Vagina (tissue), 2 donors: ENCODE measurements around the gene SMG7. TPM values are rescaled to one million over a fixed set of nuclear protein-coding genes. Genes with fewer than 3 reads are reported as not detected.
"Not testable (repeated sequence)": the region's sequence is repeated elsewhere in the genome, so short reads cannot be mapped to it uniquely, and the experiment has no call there.

Experiments
- DNase-seq, 2 donors: peaks; one replicate each; pipeline ENCODE4 v3.0.0-alpha.2; 2017; ENCODE audit errors: extremely low spot score in 2 of 2
- H3K27ac ChIP-seq: fragments of 200-600 bp; sonication (generic); one replicate; pipeline ENCODE4 v1.5.1; 2019
- H3K27me3 ChIP-seq: fragments of 200-600 bp; sonication (generic); one replicate; pipeline ENCODE4 v1.5.1; 2019
- H3K36me3 ChIP-seq, 2 donors: fragments of 200-600 bp; sonication (generic); one replicate each; pipeline ENCODE4 v1.5.1; 2017 to 2019
- H3K4me1 ChIP-seq: fragments of 200-600 bp; sonication (generic); one replicate; pipeline ENCODE4 v1.5.1; 2019
- H3K4me3 ChIP-seq, 2 donors: fragments of 200-600 bp; sonication (generic); 1 replicate in 1 of 2; 2 replicates in 1 of 2; pipeline ENCODE4 v1.5.1; 2016 to 2019
- H3K9me3 ChIP-seq: fragments of 200-600 bp; sonication (generic); one replicate; pipeline ENCODE4 v1.5.1; 2019
- CTCF ChIP-seq, 3 experiments: fragments of 450-650 bp in 2 of 3; fragments of 200-600 bp in 1 of 3; sonication (generic) in 1 of 3; IDR thresholded peaks; one replicate each; pipeline ENCODE4 v1.5.1; 2017 to 2019; ENCODE audit warnings: antibody characterized with exemption in 3 of 3, mild to moderate bottlenecking in 2 of 3, moderate library complexity in 2 of 3
- POLR2A ChIP-seq, 2 donors: fragments of 450-650 bp; IDR thresholded peaks; one replicate each; pipeline ENCODE4 v1.6.1; 2017; ENCODE audit warnings: antibody characterized with exemption in 2 of 2, mild to moderate bottlenecking in 2 of 2, moderate library complexity in 2 of 2
- POLR2AphosphoS5 ChIP-seq, 2 donors: sonication (generic); formaldehyde crosslinking; IDR thresholded peaks; one replicate each; pipeline ENCODE4 v1.9.0; 2017; ENCODE audit warnings: antibody characterized with exemption in 2 of 2, mild to moderate bottlenecking in 2 of 2, low read depth in 1 of 2; ENCODE audit not compliant: insufficient read depth in 1 of 2
- intact Hi-C: fragments of 100-400 bp; cut with DNase I; formaldehyde crosslinking; loops from one replicate; pipeline ENCODE4 v1.15.1; 2023
- total RNA-seq: library from RNA; depleted of rRNA; stranded (reverse); fragments of >200 nt; gene quantifications from one replicate; pipeline ENCODE4 v1.2.3, GENCODE V29; 2016

The SMG7 gene
- 48.9 TPM for total RNA-seq

GRCh38 chr1:183472488-183473216 lies at the start of gene SMG7:
SMG7 (plus strand) TSS chr1:183472499; CDS start chr1:183472621, 122 bp downstream.
- Histone ChIP-seq H3K27me3 (no peaks in the 10 kb centered on the region), H3K4me1 (peaks cover 43% of the 10 kb centered on the region), H3K36me3 (no peaks in the 10 kb centered on the region), H3K4me3 (peak within 1 kb of the TSS; percentile 91 to 95), H3K27ac (peak within 1 kb of the TSS; percentile 91), H3K9me3 (no peaks in the 10 kb centered on the region)
- intact Hi-C loops, result loop anchor here (10.0 kb wide), 1 partner anchor 62 kb away; no protein-coding TSS in a partner anchor
- TF ChIP-seq POLR2A (IDR thresholded peaks at IDR 0.05), result no peak
- no peak for TF ChIP-seq POLR2AphosphoS5 (IDR thresholded peaks at IDR 0.05; ENCODE audit: insufficient read depth in 1 of 2, low read depth in 1 of 2)
- TF ChIP-seq CTCF (IDR thresholded peaks at IDR 0.05), result no peak
- peak in 1 of 2 donors; percentile 91 for DNase-seq

DNA sequence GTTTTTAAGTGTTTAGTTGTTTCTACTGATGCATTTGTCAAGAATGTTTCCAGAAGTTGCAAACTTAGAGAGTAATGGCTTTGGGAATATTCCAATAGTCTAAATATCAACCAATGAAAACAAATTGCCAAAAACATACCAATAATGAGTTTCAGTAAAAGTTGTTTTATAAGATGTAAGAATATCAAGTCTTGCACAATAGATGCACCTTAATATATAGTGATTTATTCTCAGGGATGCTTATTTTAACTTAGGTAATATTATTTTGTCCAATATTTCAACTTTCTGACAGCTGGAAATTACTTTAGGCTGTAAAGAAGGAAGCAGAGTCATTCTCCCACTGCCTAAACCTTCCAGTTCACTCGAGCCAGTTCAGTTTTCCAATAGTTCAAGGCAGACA lies 48.8 kb upstream of the SMG7 start:
- H3K9me3 ChIP-seq, result no peaks in the 10 kb centered on the region
- H3K4me1 ChIP-seq, result no peaks in the 10 kb centered on the region
- H3K27me3 ChIP-seq, result no peaks in the 10 kb centered on the region
- H3K4me3 ChIP-seq, result no peak overlapping the region
- intact Hi-C loops, result no loop called here
- DNase-seq, result no peak
- no peaks in the 10 kb centered on the region for H3K36me3 ChIP-seq
- TF ChIP-seq CTCF (IDR thresholded peaks at IDR 0.05), result no peak
- no peak for TF ChIP-seq POLR2A (IDR thresholded peaks at IDR 0.05)
- TF ChIP-seq POLR2AphosphoS5 (IDR thresholded peaks at IDR 0.05; ENCODE audit: insufficient read depth in 1 of 2, low read depth in 1 of 2), result no peak
- no peak overlapping the region for H3K27ac ChIP-seq

DNA sequence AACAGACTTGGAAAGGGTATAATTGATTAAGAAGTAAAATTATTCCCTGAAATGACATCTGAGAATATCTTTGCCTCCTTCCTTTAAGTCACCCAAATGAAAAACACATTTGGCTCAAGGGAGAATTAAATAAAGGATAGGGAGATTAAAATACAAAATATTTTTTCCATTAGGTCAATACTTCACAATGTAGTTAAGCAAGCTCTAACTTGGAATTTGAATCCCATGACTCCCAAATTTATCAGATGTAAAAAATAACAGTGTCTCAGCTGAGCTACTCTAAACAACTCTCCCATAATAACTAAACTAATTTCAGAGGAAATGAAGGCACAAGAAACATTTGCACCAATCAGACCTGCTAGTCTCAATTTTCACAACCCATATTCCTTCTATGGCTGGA lies 47.6 kb upstream of the SMG7 start:
- intact Hi-C loops, result no loop called here
- no peak for DNase-seq
- H3K36me3 ChIP-seq, result no peaks in the 10 kb centered on the region
- H3K27me3 ChIP-seq, result no peaks in the 10 kb centered on the region
- TF ChIP-seq CTCF (IDR thresholded peaks at IDR 0.05) (no peak), POLR2AphosphoS5 (IDR thresholded peaks at IDR 0.05; ENCODE audit: insufficient read depth in 1 of 2, low read depth in 1 of 2) (no peak), POLR2A (IDR thresholded peaks at IDR 0.05) (no peak)
- no peaks in the 10 kb centered on the region for H3K9me3 ChIP-seq
- H3K4me1 ChIP-seq, result no peaks in the 10 kb centered on the region
- no peak overlapping the region for H3K4me3 ChIP-seq
- no peak overlapping the region for H3K27ac ChIP-seq

DNA sequence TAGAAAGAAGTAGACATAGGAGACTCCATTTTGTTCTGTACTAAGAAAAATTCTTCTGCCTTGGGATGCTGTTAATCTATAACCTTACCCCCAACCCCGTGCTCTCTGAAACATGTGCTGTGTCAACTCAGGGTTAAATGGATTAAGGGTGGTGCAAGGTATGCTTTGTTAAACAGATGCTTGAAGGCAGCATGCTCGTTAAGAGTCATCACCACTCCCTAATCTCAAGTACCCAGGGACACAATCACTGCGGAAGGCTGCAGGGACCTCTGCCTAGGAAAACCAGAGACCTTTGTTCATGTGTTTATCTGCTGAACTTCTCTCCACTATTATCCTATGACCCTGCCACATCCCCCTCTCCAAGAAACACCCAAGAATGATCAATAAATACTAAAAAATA lies 44.7 kb upstream of the SMG7 start:
- DNase-seq, result not testable (repeated sequence)

GRCh38 chr1:183431840-183432547 lies 40.3 kb upstream of the SMG7 start:
- H3K4me1 ChIP-seq, result no peaks in the 10 kb centered on the region
- H3K27ac ChIP-seq, result no peak overlapping the region
- DNase-seq, result no peak
- no peaks in the 10 kb centered on the region for H3K9me3 ChIP-seq
- H3K4me3 ChIP-seq, result no peak overlapping the region
- no peaks in the 10 kb centered on the region for H3K27me3 ChIP-seq
- TF ChIP-seq CTCF (IDR thresholded peaks at IDR 0.05) (no peak), POLR2AphosphoS5 (IDR thresholded peaks at IDR 0.05; ENCODE audit: insufficient read depth in 1 of 2, low read depth in 1 of 2) (no peak), POLR2A (IDR thresholded peaks at IDR 0.05) (no peak)
- intact Hi-C loops, result no loop called here
- H3K36me3 ChIP-seq, result no peaks in the 10 kb centered on the region

More for the DNA sequence above, 44.7 kb upstream of the SMG7 start:
- H3K9me3 ChIP-seq, H3K36me3 ChIP-seq, intact Hi-C loops, H3K4me1 ChIP-seq, H3K27ac ChIP-seq, H3K27me3 ChIP-seq, H3K4me3 ChIP-seq: not testable (repeated sequence)
